ENCODE results near the gene USP47. TPM values are rescaled to one million over a fixed set of nuclear protein-coding genes. Genes with fewer than 3 reads are reported as not detected.

USP47 gene
- total and polyA plus RNA-seq, 2 of the 13 experiments (the other 11 are each of a cell fraction or from before 2014, with no cell fraction given): 12.2 to 52.7 TPM

- no TSS peak for BruUV-seq (replicated peaks)
- 48% methylated on average over 12 of the region's 15 CpGs for WGBS (ENCODE audit: low lambda C conversion rate)
- no peaks in the 10 kb centered on the region for H3K36me3 ChIP-seq (replicated peaks in 1 of 2; ENCODE audit: control insufficient read depth in 1 of 2, insufficient read depth in 2 of 2, low read length in 2 of 2)
- no peak for FAIRE-seq
- in situ Hi-C loops (cut with HindIII; ENCODE audit: extremely low pct_ligation_motif_present, low pct_unique_long_range_greater_than_20kb) (no loop called here), intact Hi-C loops (cut with micrococcal nuclease; ENCODE audit: unreplicated experiment) (no loop called here)
- peaks cover 2 to 17% of the 10 kb centered on the region in 2 experiments; a peak in 2 of 5 replicates for H3K27me3 ChIP-seq (ENCODE audit: control insufficient read depth in 1 of 2, insufficient read depth in 2 of 2, low read length in 2 of 2)
- H3K79me2 ChIP-seq (ENCODE audit: insufficient read depth, low read length): no peaks in the 10 kb centered on the region
- H3K9ac ChIP-seq (ENCODE audit: insufficient read depth, low read depth, low read length): no peak overlapping the region
- no peak overlapping the region for H3K27ac ChIP-seq (ENCODE audit: extremely low read length, insufficient read depth, low read length)
- ChIA-PET CTCF (ENCODE audit: low intra/inter-chr PET ratio, low total read pairs) (no interaction called here), POLR2A (no interaction called here)
- ATAC-seq: no peak
- H2AFZ ChIP-seq (ENCODE audit: low read length): no peak overlapping the region
- no peaks in the 10 kb centered on the region for H3K4me1 ChIP-seq (ENCODE audit: insufficient read depth, low read length)
- no peak overlapping the region for H3K4me3 ChIP-seq (replicated peaks in 1 of 3; ENCODE audit: insufficient read depth in 1 of 3, low read depth in 2 of 3, low read length in 3 of 3)
- H3K9me3 ChIP-seq (ENCODE audit: low read length): no peaks in the 10 kb centered on the region
- no peaks in the 10 kb centered on the region for H4K20me1 ChIP-seq (ENCODE audit: insufficient read depth, low read length)
- no peak overlapping the region for H3K4me2 ChIP-seq (ENCODE audit: low read depth, low read length)
- no peak for DNase-seq (ENCODE audit: low spot score)
- TF ChIP-seq REPIN1 (CRISPR knock-in tag; IDR thresholded peaks at IDR 0.05; ENCODE audit: borderline replicate concordance, low read depth): no peak
- TF ChIP-seq ZBTB43 (CRISPR knock-in tag; conservative IDR thresholded peaks at IDR 0.05): no peak
- TF ChIP-seq JDP2 (CRISPR knock-in tag; IDR thresholded peaks at IDR 0.05; ENCODE audit: borderline replicate concordance): no peak
- TF ChIP-seq EZH2 (conservative IDR thresholded peaks at IDR 0.05; ENCODE audit: low read depth, low read length): no peak
- TF ChIP-seq RBAK (CRISPR knock-in tag; IDR thresholded peaks at IDR 0.05): no peak
- TF ChIP-seq FIP1L1 (IDR thresholded peaks at IDR 0.05; ENCODE audit: borderline replicate concordance, insufficient read depth, low read depth, low read length): no peak
- no peak for TF ChIP-seq BORCS8-MEF2B (CRISPR knock-in tag; IDR thresholded peaks at IDR 0.05)
- no peak for TF ChIP-seq ZNF326 (CRISPR knock-in tag; IDR thresholded peaks at IDR 0.05; ENCODE audit: borderline replicate concordance)
- TF ChIP-seq, protein P1, sequence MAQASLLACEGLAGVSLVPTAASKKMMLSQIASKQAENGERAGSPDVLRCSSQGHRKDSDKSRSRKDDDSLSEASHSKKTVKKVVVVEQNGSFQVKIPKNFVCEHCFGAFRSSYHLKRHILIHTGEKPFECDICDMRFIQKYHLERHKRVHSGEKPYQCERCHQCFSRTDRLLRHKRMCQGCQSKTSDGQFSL (CRISPR knock-in tag; IDR thresholded peaks at IDR 0.05): no peak
- TF ChIP-seq STAT5B (CRISPR knock-in tag; IDR thresholded peaks at IDR 0.05): no peak
- TF ChIP-seq, protein P2, sequence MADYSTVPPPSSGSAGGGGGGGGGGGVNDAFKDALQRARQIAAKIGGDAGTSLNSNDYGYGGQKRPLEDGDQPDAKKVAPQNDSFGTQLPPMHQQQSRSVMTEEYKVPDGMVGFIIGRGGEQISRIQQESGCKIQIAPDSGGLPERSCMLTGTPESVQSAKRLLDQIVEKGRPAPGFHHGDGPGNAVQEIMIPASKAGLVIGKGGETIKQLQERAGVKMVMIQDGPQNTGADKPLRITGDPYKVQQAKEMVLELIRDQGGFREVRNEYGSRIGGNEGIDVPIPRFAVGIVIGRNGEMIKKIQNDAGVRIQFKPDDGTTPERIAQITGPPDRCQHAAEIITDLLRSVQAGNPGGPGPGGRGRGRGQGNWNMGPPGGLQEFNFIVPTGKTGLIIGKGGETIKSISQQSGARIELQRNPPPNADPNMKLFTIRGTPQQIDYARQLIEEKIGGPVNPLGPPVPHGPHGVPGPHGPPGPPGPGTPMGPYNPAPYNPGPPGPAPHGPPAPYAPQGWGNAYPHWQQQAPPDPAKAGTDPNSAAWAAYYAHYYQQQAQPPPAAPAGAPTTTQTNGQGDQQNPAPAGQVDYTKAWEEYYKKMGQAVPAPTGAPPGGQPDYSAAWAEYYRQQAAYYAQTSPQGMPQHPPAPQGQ (CRISPR knock-in tag; IDR thresholded peaks at IDR 0.05; ENCODE audit: borderline replicate concordance): no peak
- no peak for TF ChIP-seq SMAD9 (CRISPR knock-in tag; IDR thresholded peaks at IDR 0.05)
- TF ChIP-seq, protein P3, sequence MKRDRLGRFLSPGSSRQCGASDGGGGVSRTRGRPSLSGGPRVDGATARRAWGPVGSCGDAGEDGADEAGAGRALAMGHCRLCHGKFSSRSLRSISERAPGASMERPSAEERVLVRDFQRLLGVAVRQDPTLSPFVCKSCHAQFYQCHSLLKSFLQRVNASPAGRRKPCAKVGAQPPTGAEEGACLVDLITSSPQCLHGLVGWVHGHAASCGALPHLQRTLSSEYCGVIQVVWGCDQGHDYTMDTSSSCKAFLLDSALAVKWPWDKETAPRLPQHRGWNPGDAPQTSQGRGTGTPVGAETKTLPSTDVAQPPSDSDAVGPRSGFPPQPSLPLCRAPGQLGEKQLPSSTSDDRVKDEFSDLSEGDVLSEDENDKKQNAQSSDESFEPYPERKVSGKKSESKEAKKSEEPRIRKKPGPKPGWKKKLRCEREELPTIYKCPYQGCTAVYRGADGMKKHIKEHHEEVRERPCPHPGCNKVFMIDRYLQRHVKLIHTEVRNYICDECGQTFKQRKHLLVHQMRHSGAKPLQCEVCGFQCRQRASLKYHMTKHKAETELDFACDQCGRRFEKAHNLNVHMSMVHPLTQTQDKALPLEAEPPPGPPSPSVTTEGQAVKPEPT (CRISPR knock-in tag; IDR thresholded peaks at IDR 0.05; ENCODE audit: low read depth): no peak
- TF ChIP-seq, protein P4, sequence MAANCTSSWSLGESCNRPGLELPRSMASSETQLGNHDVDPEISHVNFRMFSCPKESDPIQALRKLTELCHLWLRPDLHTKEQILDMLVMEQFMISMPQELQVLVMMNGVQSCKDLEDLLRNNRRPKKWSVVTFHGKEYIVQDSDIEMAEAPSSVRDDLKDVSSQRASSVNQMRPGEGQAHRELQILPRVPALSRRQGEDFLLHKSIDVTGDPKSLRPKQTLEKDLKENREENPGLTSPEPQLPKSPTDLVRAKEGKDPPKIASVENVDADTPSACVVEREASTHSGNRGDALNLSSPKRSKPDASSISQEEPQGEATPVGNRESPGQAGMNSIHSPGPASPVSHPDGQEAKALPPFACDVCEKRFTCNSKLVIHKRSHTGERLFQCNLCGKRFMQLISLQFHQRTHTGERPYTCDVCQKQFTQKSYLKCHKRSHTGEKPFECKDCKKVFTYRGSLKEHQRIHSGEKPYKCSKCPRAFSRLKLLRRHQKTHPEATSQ (CRISPR knock-in tag; IDR thresholded peaks at IDR 0.05; ENCODE audit: borderline replicate concordance): no peak
These were observed 122.3 kb downstream of the USP47 start for GRCh38 chr11:11963842-11964773.
